SK-N-SH treated with all-trans-retinoic acid at 6 μM for 48 hours (cell line): ENCODE results near the gene OLFML2A.

Experiments used
- ATAC-seq: fragments of 200-7000 bp; cut with Tn5 transposase; 3 replicates; pipeline ENCODE4 v1.9.1; 2020; ENCODE audit warnings: mild to moderate bottlenecking, moderate library complexity
- ARNTL ChIP-seq: fragments of 450-650 bp; formaldehyde crosslinking; IDR thresholded peaks from 2 replicates; pipeline ENCODE4 v1.5.0; 2020; ENCODE audit warnings: low read depth, mild to moderate bottlenecking, moderate library complexity, borderline replicate concordance
- BACH2 ChIP-seq: fragments of 250-450 bp; sonication (Bioruptor Pico); IDR thresholded peaks from 2 replicates; pipeline ENCODE4 v1.9.0; 2021; ENCODE audit warnings: mild to moderate bottlenecking, borderline replicate concordance
- CREB5 ChIP-seq: fragments of 250-450 bp; sonication (Bioruptor Pico); IDR thresholded peaks from 2 replicates; pipeline ENCODE4 v1.5.1; 2020; ENCODE audit warnings: low read depth, mild to moderate bottlenecking, moderate library complexity
- CSDC2 ChIP-seq: fragments of 250-450 bp; sonication (Bioruptor Pico); IDR thresholded peaks from 2 replicates; pipeline ENCODE4 v1.5.0; 2020; ENCODE audit warnings: mild to moderate bottlenecking, moderate library complexity
- CSRNP3 ChIP-seq: fragments of 250-450 bp; sonication (Bioruptor Pico); IDR thresholded peaks from 2 replicates; pipeline ENCODE4 v1.5.1; 2021; ENCODE audit warnings: mild to moderate bottlenecking, moderate library complexity
- ESRRG ChIP-seq: fragments of 250-450 bp; sonication (Bioruptor Pico); IDR thresholded peaks from 2 replicates; pipeline ENCODE4 v1.6.1; 2021; ENCODE audit warnings: mild to moderate bottlenecking
- ISL1 ChIP-seq: fragments of 250-450 bp; sonication (Bioruptor Pico); IDR thresholded peaks from 2 replicates; pipeline ENCODE4 v2.1.2; 2022; ENCODE audit warnings: mild to moderate bottlenecking, moderate library complexity
- OSR1 ChIP-seq: fragments of 250-450 bp; sonication (Bioruptor Pico); IDR thresholded peaks from 2 replicates; pipeline ENCODE4 v1.8.0; 2022; ENCODE audit warnings: moderate library complexity, mild to moderate bottlenecking, inconsistent platforms
- PATZ1 ChIP-seq: fragments of 250-450 bp; sonication (Bioruptor Pico); IDR thresholded peaks from 2 replicates; pipeline ENCODE4 v1.8.0; 2020; ENCODE audit warnings: mild to moderate bottlenecking, moderate library complexity, borderline replicate concordance
- POU6F1 ChIP-seq: fragments of 250-450 bp; sonication (Bioruptor Pico); IDR thresholded peaks from 2 replicates; pipeline ENCODE4 v1.8.0; 2021; ENCODE audit warnings: low read depth, mild to moderate bottlenecking, moderate library complexity, borderline replicate concordance
- PPARA ChIP-seq: fragments of 250-450 bp; sonication (Bioruptor Pico); IDR thresholded peaks from 2 replicates; pipeline ENCODE4 v1.5.0; 2020; ENCODE audit warnings: mild to moderate bottlenecking, borderline replicate concordance
- RARB ChIP-seq: fragments of 250-450 bp; sonication (Bioruptor Pico); IDR thresholded peaks from 2 replicates; pipeline ENCODE4 v1.8.0; 2021; ENCODE audit warnings: mild to moderate bottlenecking, moderate library complexity
- TCF4 ChIP-seq: fragments of 250-450 bp; sonication (Bioruptor Pico); IDR thresholded peaks from 2 replicates; pipeline ENCODE4 v1.8.0; 2021; ENCODE audit warnings: mild to moderate bottlenecking, moderate library complexity, borderline replicate concordance
- TSHZ2 ChIP-seq: fragments of 250-450 bp; sonication (Bioruptor Pico); IDR thresholded peaks from 2 replicates; pipeline ENCODE4 v1.5.0; 2020; ENCODE audit warnings: mild to moderate bottlenecking, moderate library complexity
- ZC3H10 ChIP-seq: fragments of 250-450 bp; sonication (Bioruptor Pico); IDR thresholded peaks from 2 replicates; pipeline ENCODE4 v1.5.1; 2021; ENCODE audit warnings: mild to moderate bottlenecking, moderate library complexity
- ZFP3 ChIP-seq: fragments of 250-450 bp; sonication (Bioruptor Pico); IDR thresholded peaks from 2 replicates; pipeline ENCODE4 v1.5.0; 2020; ENCODE audit warnings: mild to moderate bottlenecking, moderate library complexity
- ZFP30 ChIP-seq: fragments of 450-650 bp; formaldehyde crosslinking; IDR thresholded peaks from 2 replicates; pipeline ENCODE4 v1.5.0; 2022; ENCODE audit warnings: mild to moderate bottlenecking, moderate library complexity
- ZNF565 ChIP-seq: fragments of 450-650 bp; formaldehyde crosslinking; conservative IDR thresholded peaks from 2 replicates; pipeline ENCODE4 v1.5.0; 2020; ENCODE audit warnings: low read depth, mild to moderate bottlenecking, moderate library complexity
- ZNF70 ChIP-seq: fragments of 450-650 bp; formaldehyde crosslinking; IDR thresholded peaks from 2 replicates; pipeline ENCODE4 v1.5.0; 2020; ENCODE audit warnings: mild to moderate bottlenecking, moderate library complexity
- ZNF8 ChIP-seq: fragments of 450-650 bp; formaldehyde crosslinking; IDR thresholded peaks from 2 replicates; pipeline ENCODE4 v1.5.0; 2020; ENCODE audit warnings: mild to moderate bottlenecking, moderate library complexity

Gene OLFML2A

GRCh38 chr9:124828489-124829333 is 51.8 kb downstream of the OLFML2A start:
- no peak for TF ChIP-seq TCF4 (CRISPR knock-in tag)
- no peak for TF ChIP-seq TSHZ2
- TF ChIP-seq ZNF70 (CRISPR knock-in tag) = no peak
- no peak for TF ChIP-seq CREB5
- TF ChIP-seq BACH2 (CRISPR knock-in tag) = no peak
- TF ChIP-seq ZFP30 (CRISPR knock-in tag) = no peak
- TF ChIP-seq ZFP3 = no peak
- no peak for TF ChIP-seq ESRRG (CRISPR knock-in tag)
- TF ChIP-seq ZNF8 (CRISPR knock-in tag) = no peak
- no peak for ATAC-seq

- TF ChIP-seq PPARA (CRISPR knock-in tag) (no peak), PATZ1 (CRISPR knock-in tag) (no peak), ISL1 (CRISPR knock-in tag) (no peak), ZNF70 (CRISPR knock-in tag) (no peak), OSR1 (CRISPR knock-in tag) (no peak), ZNF565 (no peak), POU6F1 (CRISPR knock-in tag) (no peak), BACH2 (CRISPR knock-in tag) (no peak), CREB5 (no peak), CSRNP3 (no peak), TSHZ2 (no peak), ARNTL (CRISPR knock-in tag) (no peak), RARB (CRISPR knock-in tag) (no peak), CSDC2 (no peak), ZC3H10 (no peak)
- no peak for ATAC-seq
Measured at GRCh38 chr9:124829334-124829669, 52.4 kb downstream of the OLFML2A start.
